Muscle layer of colon (tissue), 2 donors: Measurements from ENCODE around the gene POLR1E.
"Not testable (repeated sequence)": the region's sequence is repeated elsewhere in the genome, so short reads cannot be mapped to it uniquely, and the experiment has no call there.

ENCODE experiments used
- H3K27ac ChIP-seq: one replicate; pipeline ENCODE4 v1.7.0; 2013; ENCODE audit warnings: low read depth, mild to moderate bottlenecking, low read length, moderate library complexity
- H3K27me3 ChIP-seq, 2 donors: one replicate each; pipeline ENCODE4 v1.7.0; 2013; ENCODE audit warnings: low read length in 2 of 2, mild to moderate bottlenecking in 2 of 2; ENCODE audit not compliant: insufficient read depth in 2 of 2, control insufficient read depth in 1 of 2
- H3K36me3 ChIP-seq: one replicate; pipeline ENCODE4 v1.7.0; 2013; ENCODE audit warnings: mild to moderate bottlenecking, low read length; ENCODE audit not compliant: insufficient read depth
- H3K4me1 ChIP-seq: one replicate; pipeline ENCODE4 v1.7.0; 2013; ENCODE audit warnings: mild to moderate bottlenecking, low read length; ENCODE audit not compliant: insufficient read depth
- H3K4me3 ChIP-seq, 2 donors: one replicate each; pipeline ENCODE4 v1.7.0; 2013; ENCODE audit warnings: low read length in 2 of 2, low read depth in 1 of 2, mild to moderate bottlenecking in 1 of 2, moderate library complexity in 1 of 2
- H3K9ac ChIP-seq: one replicate; pipeline ENCODE4 v1.7.0; 2013; ENCODE audit warnings: low read length
- H3K9me3 ChIP-seq: one replicate; pipeline ENCODE4 v1.7.0; 2013; ENCODE audit warnings: mild to moderate bottlenecking, low read length
- donor health status: abdominal sarcoma.
- donor health status: Adenocarcinoma of cecum.

The POLR1E gene

DNA sequence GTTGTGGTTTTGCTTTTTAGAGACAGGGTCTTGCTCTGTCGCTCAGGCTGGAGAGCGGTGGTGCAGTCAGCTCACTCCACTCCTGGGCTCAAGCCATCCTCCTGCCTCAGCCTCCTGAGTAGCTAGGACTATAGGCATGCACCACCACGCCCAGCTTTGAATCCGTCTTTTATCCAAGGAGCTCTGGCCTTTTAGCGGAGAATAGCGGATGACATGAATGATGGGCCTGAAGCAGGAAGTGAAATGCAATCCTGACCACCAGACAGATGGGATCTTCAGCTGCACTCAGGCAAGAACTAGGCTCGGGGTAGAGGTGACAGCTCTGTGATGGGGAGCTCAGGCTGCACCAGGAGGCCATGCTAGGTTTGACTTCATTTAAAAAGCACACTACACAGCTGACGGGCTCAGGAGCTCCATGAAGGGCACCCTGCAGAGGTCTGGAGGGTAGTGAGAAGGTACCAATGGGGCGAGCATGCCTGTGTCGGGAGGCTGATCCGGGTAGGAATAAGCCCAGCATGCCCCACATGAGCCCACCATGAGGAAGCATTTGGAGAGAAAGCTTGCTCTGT, 21.9 kb downstream of the POLR1E start:
- no peak overlapping the region for H3K9ac ChIP-seq
- H3K36me3 ChIP-seq, result peaks cover 38% of the 10 kb centered on the region
- no peaks in the 10 kb centered on the region for H3K4me1 ChIP-seq
- no peaks in the 10 kb centered on the region for H3K27me3 ChIP-seq
- no peak overlapping the region for H3K27ac ChIP-seq
- no peaks in the 10 kb centered on the region for H3K9me3 ChIP-seq
- no peak overlapping the region for H3K4me3 ChIP-seq

GRCh38 chr9:37508135-37508833, 22.5 kb downstream of the POLR1E start:
- no peaks in the 10 kb centered on the region for H3K4me1 ChIP-seq
- no peaks in the 10 kb centered on the region for H3K9me3 ChIP-seq
- H3K27me3 ChIP-seq, result no peaks in the 10 kb centered on the region
- no peak overlapping the region for H3K27ac ChIP-seq
- peaks cover 31% of the 10 kb centered on the region for H3K36me3 ChIP-seq
- H3K4me3 ChIP-seq, result no peak overlapping the region
- H3K9ac ChIP-seq, result no peak overlapping the region

DNA sequence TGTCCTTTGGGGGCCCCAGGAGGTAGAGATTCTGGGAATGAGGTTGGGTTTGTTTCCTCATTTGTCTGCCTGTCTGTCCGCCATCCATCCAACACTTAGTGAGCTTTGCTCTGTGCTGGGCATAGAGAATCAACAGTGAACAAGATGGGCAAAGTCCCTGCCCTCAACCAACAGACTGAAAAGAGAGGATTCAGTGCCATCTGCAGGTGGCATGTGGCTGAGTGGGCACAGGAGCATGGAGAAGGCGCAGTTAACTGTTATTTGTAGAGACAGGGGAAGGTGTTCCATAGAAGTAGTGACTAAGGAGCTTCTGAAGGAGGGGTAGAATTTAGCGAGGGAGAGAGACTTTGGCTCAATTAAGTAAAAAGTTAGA, 23.1 kb downstream of the POLR1E start:
- Histone ChIP-seq H3K27ac (no peak overlapping the region), H3K4me3 (no peak overlapping the region), H3K9ac (no peak overlapping the region), H3K36me3 (peaks cover 27% of the 10 kb centered on the region), H3K4me1 (no peaks in the 10 kb centered on the region), H3K9me3 (no peaks in the 10 kb centered on the region), H3K27me3 (no peaks in the 10 kb centered on the region)

- Histone ChIP-seq H3K27ac (no peak overlapping the region), H3K4me1 (no peaks in the 10 kb centered on the region), H3K9me3 (no peaks in the 10 kb centered on the region), H3K36me3 (peaks cover 23% of the 10 kb centered on the region), H3K4me3 (no peak overlapping the region), H3K27me3 (no peaks in the 10 kb centered on the region), H3K9ac (no peak overlapping the region)
Observed at GRCh38 chr9:37509536-37509935, 23.8 kb downstream of the POLR1E start.

- H3K27me3 ChIP-seq, H3K9ac ChIP-seq, H3K4me1 ChIP-seq, H3K9me3 ChIP-seq, H3K4me3 ChIP-seq, H3K27ac ChIP-seq: not testable (repeated sequence)
- peaks cover 23% of the 10 kb centered on the region for H3K36me3 ChIP-seq
Observed at GRCh38 chr9:37510053-37510452, 24.3 kb downstream of the POLR1E start.

DNA sequence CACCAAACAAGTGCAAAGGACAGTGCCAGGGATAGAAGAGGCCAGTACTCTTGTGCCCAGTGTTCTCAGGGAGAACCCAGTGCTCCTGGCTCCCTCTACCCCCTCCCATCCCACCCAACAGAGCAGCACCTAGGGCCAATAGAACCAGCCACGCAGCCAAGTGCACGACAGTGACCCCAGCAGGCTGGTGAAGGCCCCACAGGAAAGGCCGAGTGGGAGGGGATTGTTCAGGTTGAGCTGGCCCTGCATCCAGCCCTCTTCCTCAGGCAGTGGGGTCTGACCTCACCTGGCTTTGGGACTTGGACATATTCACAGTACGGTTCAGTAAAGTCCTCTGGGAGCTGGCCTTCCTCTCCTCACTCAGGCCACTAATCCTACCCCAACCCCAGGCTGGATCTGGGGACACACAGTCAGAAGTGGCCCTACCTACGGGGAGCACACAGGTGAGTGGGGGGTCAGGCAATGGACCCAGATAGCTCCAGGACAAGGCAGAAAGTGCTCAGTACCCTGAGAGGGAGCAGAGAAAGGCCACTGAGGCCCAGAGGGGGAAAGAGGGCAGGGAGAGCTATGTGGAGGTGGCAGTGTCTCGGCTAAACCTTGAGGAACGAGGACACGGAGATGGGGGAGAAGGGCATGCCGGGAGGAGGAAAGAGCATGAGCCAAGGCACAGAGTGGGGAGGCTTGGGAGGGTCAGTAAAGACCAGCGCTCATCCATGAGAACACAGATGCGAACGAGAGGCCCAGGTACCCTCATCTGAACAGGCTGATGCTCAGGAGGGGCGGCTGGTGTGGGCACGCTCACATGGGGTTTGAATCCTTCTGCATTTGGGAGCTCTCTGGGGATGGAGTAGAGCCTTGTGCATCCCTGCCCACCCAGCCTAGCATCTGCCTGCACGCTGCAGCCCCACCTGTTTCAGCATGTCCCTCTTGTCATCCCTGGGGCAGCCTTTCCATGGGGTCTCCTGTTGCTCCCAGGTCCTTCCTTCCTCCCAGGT, 25.6 kb downstream of the POLR1E start:
- H3K4me3 ChIP-seq, result no peak overlapping the region
- H3K4me1 ChIP-seq, result no peaks in the 10 kb centered on the region
- no peak overlapping the region for H3K9ac ChIP-seq
- H3K9me3 ChIP-seq, result no peaks in the 10 kb centered on the region
- no peak overlapping the region for H3K27ac ChIP-seq
- H3K36me3 ChIP-seq, result peaks cover 29% of the 10 kb centered on the region
- no peaks in the 10 kb centered on the region for H3K27me3 ChIP-seq

DNA sequence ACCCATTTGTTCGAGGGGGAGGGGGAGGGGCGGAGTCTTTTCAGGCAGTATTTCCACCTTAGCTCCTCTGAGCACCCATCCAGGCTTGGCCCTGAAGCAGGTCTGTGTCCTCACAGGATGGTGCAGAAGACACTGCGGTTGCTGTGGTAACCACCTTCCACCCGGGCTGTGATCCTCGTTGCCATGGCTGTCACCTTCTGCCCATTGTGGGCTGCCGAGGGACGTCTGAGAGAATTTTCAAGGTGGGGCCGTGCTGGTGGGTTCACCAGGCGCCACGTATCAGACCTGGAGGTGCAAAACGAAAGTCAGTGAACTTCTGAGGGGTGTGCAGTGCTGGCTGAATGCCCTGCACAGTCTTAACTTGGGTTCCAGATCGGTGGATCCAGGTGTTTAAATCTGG, 26.7 kb downstream of the POLR1E start:
- Histone ChIP-seq H3K4me3 (no peak overlapping the region), H3K9ac (no peak overlapping the region), H3K4me1 (no peaks in the 10 kb centered on the region), H3K9me3 (no peaks in the 10 kb centered on the region), H3K27me3 (no peaks in the 10 kb centered on the region), H3K27ac (no peak overlapping the region), H3K36me3 (peaks cover 29% of the 10 kb centered on the region)

DNA sequence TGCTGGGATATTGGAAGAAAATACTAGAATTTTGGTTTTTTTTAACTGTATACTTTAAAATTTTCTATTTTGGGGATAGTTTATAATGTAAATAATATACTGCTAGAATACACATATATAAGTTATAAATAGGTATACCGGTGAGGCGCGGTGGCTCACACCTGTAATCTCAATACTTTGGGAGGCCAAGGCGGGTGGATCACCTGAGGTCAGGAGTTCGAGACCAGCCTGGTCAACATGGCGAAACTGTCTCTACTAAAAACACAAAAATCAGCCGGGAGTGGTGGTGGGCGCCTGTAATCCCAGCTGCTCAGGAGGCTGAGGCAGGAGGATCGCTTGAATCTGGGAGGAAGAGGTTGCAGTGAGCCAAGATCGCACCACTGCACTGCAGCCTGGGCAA, 28.7 kb downstream of the POLR1E start:
- not testable (repeated sequence) for H3K9me3 ChIP-seq, H3K27me3 ChIP-seq, H3K27ac ChIP-seq, H3K4me1 ChIP-seq, H3K4me3 ChIP-seq, H3K9ac ChIP-seq
- H3K36me3 ChIP-seq, result peaks cover 26% of the 10 kb centered on the region

DNA sequence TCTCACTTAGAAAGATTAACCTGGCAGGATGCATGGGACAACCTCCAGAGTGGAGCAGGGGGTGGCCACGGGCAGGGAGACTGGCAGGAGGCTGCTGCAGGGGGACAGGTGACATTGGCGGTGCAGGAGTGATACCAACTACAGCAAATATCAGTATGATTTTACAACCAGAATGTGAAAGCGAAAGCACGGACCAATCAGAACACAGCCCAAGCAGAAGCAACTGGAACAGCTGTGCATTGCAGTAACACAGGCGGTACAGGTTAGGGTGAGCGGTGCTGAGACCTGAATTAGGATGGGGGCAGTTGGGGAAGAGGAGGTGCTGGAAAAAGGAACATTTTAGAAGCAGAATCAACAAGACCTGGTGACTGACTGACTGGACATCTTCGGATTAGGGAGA, 29.3 kb downstream of the POLR1E start:
- no peaks in the 10 kb centered on the region for H3K4me1 ChIP-seq
- H3K27ac ChIP-seq, result no peak overlapping the region
- no peak overlapping the region for H3K4me3 ChIP-seq
- no peak overlapping the region for H3K9ac ChIP-seq
- no peaks in the 10 kb centered on the region for H3K9me3 ChIP-seq
- peaks cover 26% of the 10 kb centered on the region for H3K36me3 ChIP-seq
- no peaks in the 10 kb centered on the region for H3K27me3 ChIP-seq

- peaks cover 29% of the 10 kb centered on the region for H3K36me3 ChIP-seq
Observed at GRCh38 chr9:37515620-37516258, 30.0 kb downstream of the POLR1E start.

GRCh38 chr9:37517923-37518322, 32.2 kb downstream of the POLR1E start:
- Histone ChIP-seq H3K27ac (no peak overlapping the region), H3K36me3 (peaks cover 39% of the 10 kb centered on the region)

More at GRCh38 chr9:37515620-37516258, 30.0 kb downstream of the POLR1E start:
- H3K27me3 ChIP-seq, result no peaks in the 10 kb centered on the region
- H3K9me3 ChIP-seq, result no peaks in the 10 kb centered on the region
- H3K4me3 ChIP-seq, result no peak overlapping the region
- H3K4me1 ChIP-seq, result no peaks in the 10 kb centered on the region
- H3K27ac ChIP-seq, result no peak overlapping the region
- no peak overlapping the region for H3K9ac ChIP-seq

More at GRCh38 chr9:37517923-37518322, 32.2 kb downstream of the POLR1E start:
- Histone ChIP-seq H3K9me3 (no peaks in the 10 kb centered on the region), H3K27me3 (no peaks in the 10 kb centered on the region), H3K4me1 (no peaks in the 10 kb centered on the region), H3K4me3 (no peak overlapping the region), H3K9ac (no peak overlapping the region)
